Stimulated activated naive CD8-positive, alpha-beta T cell treated with anti-CD3 and anti-CD28 coated beads, Interleukin-15, amount 100 ng/mL, for 72 hours (primary cell): ENCODE data around the gene LRRC9.

Experiments
- ATAC-seq: fragments of 150-1000 bp; cut with Tn5 transposase; 2 replicates; pipeline ENCODE4 v1.10.0; 2021; ENCODE audit warnings: mild to moderate bottlenecking, moderate library complexity
- DNase-seq, 2 donors: peaks; one replicate each; pipeline ENCODE4 v3.0.0; 2021 to 2022
- H3K27ac Mint-ChIP-seq, 2 donors: one replicate each; pipeline ENCODE4 v1.8.0; 2022; ENCODE audit warnings: mild to moderate bottlenecking in 2 of 2, mixed read lengths in 2 of 2, moderate library complexity in 2 of 2
- H3K27me3 Mint-ChIP-seq: one replicate; pipeline ENCODE4 v1.8.0; 2022; ENCODE audit warnings: mixed read lengths
- H3K4me1 Mint-ChIP-seq: one replicate; pipeline ENCODE4 v1.8.0; 2022; ENCODE audit warnings: mild to moderate bottlenecking, mixed read lengths
- H3K4me3 Mint-ChIP-seq, 2 donors: one replicate each; pipeline ENCODE4 v1.8.0; 2022; ENCODE audit warnings: mild to moderate bottlenecking in 2 of 2, mixed read lengths in 2 of 2, moderate library complexity in 1 of 2
- H3K9me3 Mint-ChIP-seq, 2 donors: one replicate each; pipeline ENCODE4 v1.8.0; 2022; ENCODE audit warnings: mixed read lengths in 2 of 2

LRRC9 gene

DNA sequence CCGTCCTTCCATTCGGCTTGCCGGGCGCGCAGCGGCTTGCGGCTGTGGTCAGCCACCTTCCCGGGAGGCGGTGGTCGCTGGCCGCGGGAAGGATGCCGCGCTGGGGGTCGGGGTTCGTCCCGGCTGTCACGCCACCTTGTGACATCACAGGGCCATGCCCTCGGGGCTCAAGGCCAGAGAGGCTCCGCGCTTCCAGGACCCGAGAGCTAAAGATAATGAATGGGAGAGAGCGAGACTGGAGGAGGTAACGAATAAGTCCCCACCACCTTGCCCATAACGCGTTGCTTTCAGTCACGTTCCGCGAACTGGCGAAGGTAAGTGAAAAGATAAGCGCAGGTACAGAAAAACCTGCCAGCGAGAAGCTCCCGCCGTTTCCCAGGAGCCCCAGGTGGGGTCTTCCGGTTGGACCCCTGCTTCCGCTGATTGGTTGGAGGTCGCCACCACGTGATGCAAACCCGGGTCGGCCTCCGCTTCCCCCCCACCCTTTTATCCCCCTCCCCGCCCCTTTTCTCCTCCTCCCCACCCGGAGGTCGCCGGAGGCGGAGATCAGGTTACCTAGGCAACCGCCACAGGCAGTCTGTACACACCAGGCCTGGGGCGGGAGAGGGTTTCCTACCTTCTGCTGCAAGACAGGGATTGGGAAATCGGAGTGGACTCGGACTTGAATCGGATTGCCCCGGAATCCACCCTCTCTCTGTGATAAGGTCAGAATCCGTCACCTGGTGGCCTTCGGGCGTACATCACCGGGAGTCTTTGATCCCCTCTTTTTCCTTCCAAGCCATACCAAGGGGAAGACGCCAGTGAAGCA, at the start of gene LRRC9:
Gene LRRC9 (plus strand): TSS at position 575 of the 808 bp plus-strand sequence.
- peak within 1 kb of the TSS; percentile 43 to 75 for H3K27ac Mint-ChIP-seq

DNA sequence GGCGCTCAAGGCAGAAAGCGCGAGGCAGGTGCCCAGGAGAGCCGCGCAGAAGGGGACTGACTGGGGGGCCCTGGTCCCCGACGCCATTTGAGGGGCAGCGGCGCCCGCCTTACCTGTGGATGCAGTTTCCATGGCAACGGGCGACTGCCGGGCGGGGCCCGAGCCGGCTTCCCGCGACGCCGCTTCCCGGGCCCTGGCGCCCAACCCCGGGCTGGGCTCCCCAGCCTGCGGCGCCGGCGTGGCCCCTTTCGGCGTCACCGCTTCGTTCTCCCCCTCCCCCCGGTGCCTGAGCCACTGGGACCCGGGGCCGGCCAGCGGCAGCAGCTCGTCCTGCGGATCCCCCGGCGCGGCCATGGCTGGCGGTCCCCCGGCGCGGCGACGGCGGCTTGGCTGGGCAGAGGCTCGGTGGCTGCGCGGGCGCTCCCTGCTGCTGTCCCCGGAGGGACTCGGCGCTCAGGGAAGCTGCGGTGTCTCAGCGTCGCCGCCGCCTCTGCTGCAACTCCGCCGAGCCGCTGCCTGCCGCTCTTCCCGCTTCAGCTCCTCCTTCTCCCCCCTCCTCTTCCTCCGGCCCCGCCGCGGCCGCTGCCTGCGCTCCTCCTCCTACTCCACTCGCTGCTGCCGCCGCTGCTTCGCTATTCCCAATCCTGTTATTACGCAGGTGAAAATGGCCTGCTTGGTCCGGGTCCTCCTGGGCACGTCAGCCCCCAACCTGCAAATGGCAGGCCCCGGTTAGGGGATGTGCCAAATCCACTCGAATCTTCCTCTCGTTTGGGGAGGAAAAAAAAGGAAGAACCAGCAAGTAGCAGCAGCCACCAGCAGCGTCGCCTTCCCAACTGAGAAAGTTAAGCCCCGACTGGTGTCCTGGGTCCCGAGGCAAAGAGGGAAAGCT, 49.4 kb upstream of the LRRC9 start, which contains the start of gene RTN1:
Gene RTN1 (minus strand): TSS at position 500 of the 889 bp plus-strand sequence. CDS start 146 bp downstream, at position 354.
- peak within 1 kb of the TSS; percentile 88 to 91 for H3K4me3 Mint-ChIP-seq
- H3K27ac Mint-ChIP-seq: no peak within 1 kb of the TSS
- peaks cover 67% of the 10 kb centered on the region for H3K27me3 Mint-ChIP-seq
- H3K9me3 Mint-ChIP-seq: peaks cover 0 to 6% of the 10 kb centered on the region in 2 donors
- ATAC-seq: peak; percentile 83
- DNase-seq: peak; percentile 11 to 19
- peaks cover 13% of the 10 kb centered on the region for H3K4me1 Mint-ChIP-seq

More for the DNA sequence above, at the start of gene LRRC9:
- peak within 1 kb of the TSS; percentile 81 to 90 for H3K4me3 Mint-ChIP-seq
- peak; percentile 10 to 29 for DNase-seq
- ATAC-seq: peak; percentile 61
- peaks cover 11% of the 10 kb centered on the region for H3K4me1 Mint-ChIP-seq
- H3K27me3 Mint-ChIP-seq: peaks cover 17% of the 10 kb centered on the region
- H3K9me3 Mint-ChIP-seq: no peaks in the 10 kb centered on the region

DNA sequence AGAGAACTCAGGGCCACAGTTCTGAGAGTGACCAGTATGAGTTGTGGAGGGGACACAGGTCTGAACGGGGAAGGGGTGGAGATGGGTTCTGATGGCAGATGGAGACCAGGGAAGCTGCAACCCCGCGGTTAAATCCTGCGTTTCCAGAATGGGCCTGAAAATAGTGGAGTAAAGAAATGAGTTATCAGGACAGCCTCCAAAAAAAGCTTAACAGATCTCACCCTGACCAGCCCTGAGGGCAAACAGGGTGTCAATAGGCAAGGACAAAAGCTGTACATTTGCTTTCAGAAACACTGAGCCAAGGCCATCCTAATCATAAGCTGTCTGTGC, 48.8 kb upstream of the LRRC9 start:
- peak overlapping the region; percentile 88 to 91 for H3K4me3 Mint-ChIP-seq
- H3K27me3 Mint-ChIP-seq: peaks cover 64% of the 10 kb centered on the region
- H3K4me1 Mint-ChIP-seq: peaks cover 13% of the 10 kb centered on the region
- H3K27ac Mint-ChIP-seq: no peak overlapping the region
- H3K9me3 Mint-ChIP-seq: peaks cover 0 to 6% of the 10 kb centered on the region in 2 donors
- DNase-seq (no peak), ATAC-seq (peak; percentile 34)

DNA sequence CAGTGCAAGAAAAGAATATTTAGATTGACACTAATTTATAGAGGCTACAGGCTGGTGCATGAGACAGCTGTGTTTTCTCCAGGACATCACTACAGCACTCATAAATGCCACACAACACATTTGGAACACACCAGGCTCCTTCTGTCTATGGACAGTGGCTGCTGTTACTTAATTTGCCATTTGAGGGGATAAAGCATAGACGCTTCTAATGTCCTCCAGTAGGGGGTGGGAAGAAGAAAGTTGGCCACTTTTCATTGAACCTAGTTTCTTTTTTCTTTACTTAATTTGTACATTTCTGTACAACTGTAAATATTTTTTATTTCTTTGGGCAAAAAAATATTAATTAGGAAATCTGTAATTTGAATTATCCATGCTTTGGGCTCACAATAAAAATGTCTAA, 37.0 kb upstream of the LRRC9 start:
- no peak overlapping the region for H3K4me3 Mint-ChIP-seq
- peaks cover 40% of the 10 kb centered on the region for H3K27me3 Mint-ChIP-seq
- DNase-seq (no peak), ATAC-seq (no peak)
- H3K9me3 Mint-ChIP-seq: peaks cover 0 to 18% of the 10 kb centered on the region in 2 donors
- H3K27ac Mint-ChIP-seq: no peak overlapping the region
- H3K4me1 Mint-ChIP-seq: no peaks in the 10 kb centered on the region

DNA sequence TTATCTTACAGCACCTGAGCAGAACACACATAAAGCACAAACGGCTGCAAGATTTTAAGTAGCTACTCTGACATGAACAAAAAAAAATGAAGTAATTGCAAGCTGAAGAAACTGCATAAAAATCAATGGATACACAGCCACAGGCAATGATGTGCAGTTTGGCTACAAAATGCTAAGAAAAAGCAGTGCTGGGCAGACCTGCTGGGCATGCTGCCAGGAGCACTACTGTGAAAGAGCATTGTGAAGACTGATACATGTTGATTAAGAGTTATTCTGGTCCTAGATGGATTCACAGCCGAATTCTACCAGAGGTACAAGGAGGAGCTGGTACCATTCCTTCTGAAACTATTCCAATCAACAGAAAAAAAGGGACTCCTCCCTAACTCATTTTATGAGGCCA, 29.3 kb upstream of the LRRC9 start:
- DNase-seq: no peak
- Mint-ChIP-seq H3K27ac (no peak overlapping the region), H3K4me1 (no peaks in the 10 kb centered on the region), H3K9me3 (no peaks in the 10 kb centered on the region), H3K4me3 (no peak overlapping the region), H3K27me3 (peaks cover 25% of the 10 kb centered on the region)
- no peak for ATAC-seq

DNA sequence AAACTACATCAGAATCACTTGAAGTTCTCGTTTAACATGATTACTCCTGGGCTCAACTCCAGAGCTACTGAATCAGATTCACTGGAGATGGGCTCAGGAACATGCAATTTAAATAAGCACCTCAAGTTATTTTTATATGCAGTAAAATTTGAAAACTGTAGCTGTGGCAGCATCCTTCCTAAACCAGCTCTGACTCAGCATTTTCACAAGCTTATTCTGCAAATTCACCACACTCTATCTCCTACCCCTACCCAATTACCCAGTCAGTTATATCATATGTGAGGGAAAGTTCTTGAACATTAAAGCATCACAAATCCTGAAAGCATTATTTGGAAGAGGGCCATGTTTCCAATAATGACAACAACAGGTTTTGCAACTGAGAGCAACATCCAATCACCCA, 24.2 kb upstream of the LRRC9 start:
- H3K4me3 Mint-ChIP-seq: no peak overlapping the region
- ATAC-seq (no peak), DNase-seq (no peak)
- peaks cover 27% of the 10 kb centered on the region for H3K27me3 Mint-ChIP-seq
- no peak overlapping the region for H3K27ac Mint-ChIP-seq
- no peaks in the 10 kb centered on the region for H3K9me3 Mint-ChIP-seq
- H3K4me1 Mint-ChIP-seq: no peaks in the 10 kb centered on the region

DNA sequence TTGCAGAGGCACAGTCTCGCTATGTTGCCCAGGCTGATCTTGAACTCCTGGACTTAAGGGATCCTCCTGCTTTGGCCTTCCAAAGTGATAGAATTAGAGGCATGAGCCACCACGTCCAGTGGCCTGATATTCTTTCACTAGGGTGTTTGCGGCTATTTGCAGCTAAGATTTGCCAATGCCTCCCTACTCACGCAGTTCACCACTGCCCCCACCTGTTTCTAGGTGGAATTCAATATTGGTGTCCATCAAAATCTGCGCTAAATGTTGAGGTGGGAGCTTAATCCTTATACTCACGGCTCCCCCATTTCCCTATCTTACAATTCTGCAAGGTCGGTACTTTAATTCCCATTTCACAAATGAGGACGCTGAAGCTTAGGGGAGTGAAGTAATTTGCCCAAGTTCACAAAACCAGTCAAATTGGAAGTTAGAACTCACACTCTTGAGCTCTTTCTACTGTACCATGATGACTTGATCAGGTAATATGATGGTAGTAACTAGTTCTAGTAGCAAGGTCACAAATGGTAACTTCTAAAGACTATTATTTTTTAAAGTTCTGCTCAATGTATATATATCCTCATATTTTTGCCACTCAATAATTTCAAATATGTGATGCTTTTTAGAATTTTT, 22.1 kb upstream of the LRRC9 start:
- DNase-seq: peak; percentile 3 to 12
- Mint-ChIP-seq H3K4me3 (no peak overlapping the region), H3K27me3 (peaks cover 32% of the 10 kb centered on the region), H3K9me3 (no peaks in the 10 kb centered on the region), H3K27ac (no peak overlapping the region), H3K4me1 (no peaks in the 10 kb centered on the region)
- ATAC-seq: peak; percentile 42

DNA sequence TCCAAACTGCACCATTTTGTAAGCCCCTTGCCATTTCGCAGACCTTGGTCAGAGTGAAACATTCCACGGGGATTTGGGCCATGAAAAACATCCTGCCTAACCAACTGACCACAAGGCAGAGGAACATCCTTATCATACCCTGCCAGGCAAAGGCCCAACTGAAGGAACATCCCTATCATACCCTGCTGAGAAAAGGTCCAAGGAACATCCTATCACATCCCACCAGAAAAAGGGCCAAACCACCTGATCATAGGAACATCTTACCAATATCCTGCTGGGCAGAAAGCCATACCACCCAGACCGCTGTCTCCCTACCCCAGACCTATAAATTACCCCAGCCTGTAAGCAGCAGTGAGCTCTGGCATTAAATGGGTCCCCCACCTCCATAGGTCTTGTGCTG, 19.4 kb upstream of the LRRC9 start:
- H3K27me3 Mint-ChIP-seq: peaks cover 27% of the 10 kb centered on the region
- H3K4me1 Mint-ChIP-seq: no peaks in the 10 kb centered on the region
- ATAC-seq: no peak
- no peak for DNase-seq
- H3K9me3 Mint-ChIP-seq: no peaks in the 10 kb centered on the region
- H3K4me3 Mint-ChIP-seq: no peak overlapping the region
- H3K27ac Mint-ChIP-seq: no peak overlapping the region

DNA sequence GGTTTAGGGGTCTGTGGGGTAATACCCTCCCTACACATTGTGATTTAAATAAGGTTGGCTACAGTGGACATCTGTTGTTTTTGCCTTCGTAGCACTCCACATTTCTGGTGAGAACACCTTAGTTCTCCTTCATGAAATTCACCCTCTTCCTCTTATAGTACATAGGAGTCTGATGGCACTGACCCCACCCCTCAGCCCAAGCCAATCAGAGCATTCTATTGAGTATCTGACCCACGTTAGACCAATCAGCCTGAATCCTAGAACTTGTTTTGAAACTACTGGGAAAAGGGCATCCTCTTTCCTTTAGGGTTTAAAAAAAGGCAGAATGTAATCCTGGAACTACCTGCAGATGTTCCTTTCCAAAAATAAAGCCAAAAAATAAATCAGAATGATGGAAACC, 15.8 kb upstream of the LRRC9 start:
- Mint-ChIP-seq H3K4me1 (no peaks in the 10 kb centered on the region), H3K9me3 (no peaks in the 10 kb centered on the region), H3K27me3 (peaks cover 20% of the 10 kb centered on the region), H3K4me3 (no peak overlapping the region), H3K27ac (no peak overlapping the region)
- DNase-seq (no peak), ATAC-seq (no peak)

DNA sequence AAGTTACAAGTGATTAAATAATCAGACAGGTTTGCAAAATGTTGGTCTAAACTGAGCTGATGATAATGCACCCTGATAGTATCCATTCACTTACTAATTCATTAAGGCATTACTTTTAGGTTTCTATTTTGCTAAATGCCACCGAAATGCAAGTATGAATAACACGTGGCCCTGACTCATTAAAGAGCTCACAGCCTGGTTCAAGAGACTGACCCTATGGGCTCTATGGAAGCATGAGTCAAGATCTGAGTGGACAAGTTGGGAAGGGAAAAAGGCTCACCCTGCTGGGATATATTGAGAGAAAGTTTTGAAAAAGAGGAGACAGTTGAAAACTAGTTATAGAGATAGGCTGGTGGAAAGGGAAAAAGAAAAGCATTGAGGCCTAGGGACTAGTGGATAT, 14.8 kb upstream of the LRRC9 start:
- Mint-ChIP-seq H3K27ac (no peak overlapping the region), H3K4me1 (no peaks in the 10 kb centered on the region), H3K4me3 (no peak overlapping the region), H3K9me3 (no peaks in the 10 kb centered on the region), H3K27me3 (peaks cover 16% of the 10 kb centered on the region)
- DNase-seq (no peak), ATAC-seq (no peak)

DNA sequence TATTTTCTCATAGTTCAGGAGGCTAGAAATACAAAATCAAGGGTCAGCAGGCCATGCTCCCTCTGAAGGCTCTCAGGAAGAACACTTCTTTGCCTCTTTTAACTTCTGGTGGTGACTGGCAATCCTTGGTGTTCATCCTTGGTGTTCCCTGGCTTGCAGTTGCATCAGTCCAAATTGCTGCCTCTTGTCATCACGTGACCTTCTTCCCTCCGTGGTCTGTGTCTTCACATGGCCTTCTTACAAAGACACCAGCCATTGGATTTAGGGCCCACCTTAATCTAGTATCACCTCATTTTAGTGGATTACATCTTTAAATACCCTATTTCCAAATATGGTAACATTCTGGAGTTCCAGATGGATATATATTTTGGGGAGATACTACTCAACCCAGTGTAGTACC, 7.5 kb upstream of the LRRC9 start:
- no peak overlapping the region for H3K4me3 Mint-ChIP-seq
- no peaks in the 10 kb centered on the region for H3K4me1 Mint-ChIP-seq
- no peak overlapping the region for H3K27ac Mint-ChIP-seq
- peaks cover 26% of the 10 kb centered on the region for H3K27me3 Mint-ChIP-seq
- no peak for DNase-seq
- no peaks in the 10 kb centered on the region for H3K9me3 Mint-ChIP-seq
- ATAC-seq: no peak

DNA sequence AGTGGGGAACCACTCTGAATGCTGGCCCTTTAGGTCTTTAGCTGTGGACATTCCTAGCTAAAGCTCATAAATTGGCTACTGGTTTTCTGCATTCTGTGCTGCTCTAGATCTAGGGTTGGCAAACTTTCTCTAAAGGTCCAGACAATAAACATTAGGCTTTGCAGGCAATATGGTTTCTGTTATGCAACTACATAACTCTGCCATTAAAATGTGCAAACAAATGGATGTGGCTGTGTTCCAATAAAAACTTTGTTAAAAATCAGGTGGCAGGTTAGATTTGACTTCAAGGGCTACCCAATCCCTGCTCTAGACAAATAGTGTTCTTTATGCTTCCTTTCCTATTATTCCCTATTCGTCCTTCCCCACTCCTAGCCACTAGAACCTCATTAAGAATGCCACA, 6.8 kb upstream of the LRRC9 start:
- Mint-ChIP-seq H3K4me1 (no peaks in the 10 kb centered on the region), H3K27ac (no peak overlapping the region), H3K9me3 (no peaks in the 10 kb centered on the region), H3K4me3 (no peak overlapping the region), H3K27me3 (peaks cover 26% of the 10 kb centered on the region)
- DNase-seq (no peak), ATAC-seq (no peak)

DNA sequence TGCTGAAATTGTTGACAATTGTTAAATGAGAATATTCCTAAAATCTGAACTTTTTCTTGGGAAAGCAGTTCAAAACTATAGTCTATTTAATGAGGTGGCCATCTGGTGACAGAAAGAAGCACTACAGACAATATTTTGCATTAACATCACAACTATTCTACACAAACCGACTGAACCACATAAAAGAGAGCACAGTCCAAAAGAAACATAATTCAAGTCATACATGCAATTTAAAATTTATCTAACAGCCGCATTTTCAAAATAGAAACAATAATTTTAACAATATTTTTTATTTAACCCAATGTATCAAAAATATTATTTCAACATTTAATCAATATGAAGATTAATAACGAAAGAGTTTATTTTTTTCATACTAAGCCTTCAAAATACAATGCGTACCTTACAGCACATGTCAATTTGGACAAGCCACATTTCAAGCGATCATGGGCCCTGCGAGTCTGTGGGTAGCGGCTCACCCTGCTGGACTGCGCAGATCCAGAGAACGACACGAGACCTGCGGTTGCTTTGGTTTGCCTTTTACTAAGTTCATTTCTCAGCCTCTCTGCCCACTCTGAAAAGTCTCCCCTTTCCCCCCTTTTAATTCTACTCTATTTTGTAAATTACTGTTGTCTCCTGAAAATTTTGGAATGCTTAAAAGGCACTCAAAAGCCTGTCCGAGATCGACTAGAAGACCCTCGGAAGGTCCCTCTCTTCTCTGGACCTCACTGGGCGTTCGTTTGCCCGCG, 947 bp upstream of the LRRC9 start:
- Mint-ChIP-seq H3K27me3 (peaks cover 17% of the 10 kb centered on the region), H3K9me3 (no peaks in the 10 kb centered on the region), H3K4me3 (peak overlapping the region; percentile 81 to 90), H3K4me1 (peaks cover 11% of the 10 kb centered on the region), H3K27ac (peak overlapping the region in 1 of 2 donors; percentile 75)
- DNase-seq (peak in 1 of 2 donors; percentile 32), ATAC-seq (peak; percentile 81)

DNA sequence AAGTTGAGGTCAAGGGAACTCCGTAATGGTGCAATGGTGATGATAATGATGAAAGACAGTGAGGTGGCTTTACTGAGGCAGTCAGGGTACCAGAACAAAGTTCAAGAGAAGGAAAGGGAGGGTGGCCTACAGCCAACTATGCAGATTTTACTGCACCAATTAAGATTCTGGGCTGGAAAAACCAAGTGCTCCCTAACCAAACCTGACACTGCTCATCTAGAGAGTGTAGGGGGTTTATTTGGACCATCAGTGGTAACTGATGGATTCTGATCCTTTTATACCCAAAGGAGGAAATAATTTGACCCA, 387 bp downstream of the LRRC9 start:
- Mint-ChIP-seq H3K27ac (peak overlapping the region in 1 of 2 donors; percentile 70), H3K4me1 (peaks cover 11% of the 10 kb centered on the region), H3K4me3 (peak overlapping the region; percentile 55 to 90), H3K27me3 (peaks cover 17% of the 10 kb centered on the region), H3K9me3 (no peaks in the 10 kb centered on the region)
- peak in 1 of 2 donors; percentile 9 for DNase-seq
- peak; percentile 41 for ATAC-seq

DNA sequence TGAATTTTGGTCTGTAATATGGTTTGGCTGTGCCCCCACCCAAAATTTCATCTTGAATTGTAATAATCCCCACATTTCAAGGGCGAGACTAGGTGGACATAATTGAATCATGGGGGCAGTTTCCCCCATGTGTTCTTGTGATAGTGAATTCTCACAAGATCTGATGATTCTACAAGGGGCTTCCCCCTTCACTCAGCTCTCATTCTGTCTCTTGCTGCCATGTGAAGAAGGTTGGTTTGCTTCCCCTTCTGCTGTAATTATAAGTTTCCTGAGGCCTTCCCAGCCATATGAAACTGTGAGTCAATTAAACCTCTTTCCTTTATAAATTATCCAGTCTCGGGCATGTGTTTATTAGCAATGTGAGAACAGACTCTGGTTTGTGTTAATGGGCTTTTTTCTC, 5.9 kb downstream of the LRRC9 start:
- peak; percentile 79 for ATAC-seq
- H3K4me1 Mint-ChIP-seq: peaks cover 21% of the 10 kb centered on the region
- H3K27ac Mint-ChIP-seq: peak overlapping the region; percentile 72 to 82

More for the DNA sequence above, 5.9 kb downstream of the LRRC9 start:
- DNase-seq: peak in 1 of 2 donors; percentile 19
- Mint-ChIP-seq H3K9me3 (peaks cover 0 to 3% of the 10 kb centered on the region in 2 donors), H3K27me3 (no peaks in the 10 kb centered on the region), H3K4me3 (peak overlapping the region in 1 of 2 donors; percentile 85)
